Right lung (tissue), 5 donors: ENCODE results near the gene IER2. TPM values are rescaled to one million over a fixed set of nuclear protein-coding genes. Genes with fewer than 3 reads are reported as not detected.
A peak's percentile ranks its signal among the peaks of the same experiment; 100 is the strongest.

Experiments used
- DNase-seq, 2 donors: peaks; one replicate each; pipeline ENCODE4 v3.0.0-alpha.2; 2013
- polyA plus RNA-seq, 5 donors: library from polyadenylated mRNA; unstranded; fragments of 120-200 nt; gene quantifications; one replicate each; pipeline versions ENCODE4 v1.2.1 to v1.2.3, GENCODE V29; 2013; ENCODE audit warnings: inconsistent platforms in 1 of 5, low replicate concordance in 1 of 5; ENCODE audit not compliant: insufficient read length in 5 of 5, insufficient read depth in 1 of 5

The IER2 gene
- polyA plus RNA-seq, 5 donors, result 48.2 to 178 (median 131) TPM

GRCh38 chr19:13117772-13118423 lies 32.3 kb upstream of the IER2 start, which contains the start of gene NACC1:
TSS of gene NACC1 (plus strand) at chr19:13118264. CDS start at chr19:13135208, 16,944 bp downstream.
- peak; percentile 79 to 80 for DNase-seq

GRCh38 chr19:13118424-13119193 lies 31.6 kb upstream of the IER2 start:
- no peak for DNase-seq

- no peak for DNase-seq
Measured at GRCh38 chr19:13119627-13120026, 30.6 kb upstream of the IER2 start.

- no peak for DNase-seq
Measured at GRCh38 chr19:13120031-13120430, 30.2 kb upstream of the IER2 start.

GRCh38 chr19:13120817-13121216 lies 29.4 kb upstream of the IER2 start:
- no peak for DNase-seq

- DNase-seq, result no peak
Measured at GRCh38 chr19:13121551-13122274, 28.5 kb upstream of the IER2 start.

GRCh38 chr19:13122275-13122878 lies 27.8 kb upstream of the IER2 start:
- no peak for DNase-seq

- DNase-seq, result no peak
Measured at GRCh38 chr19:13122980-13123957, 26.9 kb upstream of the IER2 start.

GRCh38 chr19:13127051-13127450 lies 23.2 kb upstream of the IER2 start:
- DNase-seq, result no peak

GRCh38 chr19:13127811-13128575 lies 22.2 kb upstream of the IER2 start:
- no peak for DNase-seq

- DNase-seq, result no peak
Measured at GRCh38 chr19:13128583-13128982, 21.6 kb upstream of the IER2 start.

- no peak for DNase-seq
Measured at GRCh38 chr19:13129384-13129783, 20.8 kb upstream of the IER2 start.

GRCh38 chr19:13130886-13131490 lies 19.2 kb upstream of the IER2 start:
- no peak for DNase-seq

GRCh38 chr19:13132471-13133180 lies 17.6 kb upstream of the IER2 start:
- DNase-seq, result no peak

- DNase-seq, result no peak
Measured at GRCh38 chr19:13133241-13133870, 16.9 kb upstream of the IER2 start.

- no peak for DNase-seq
Measured at GRCh38 chr19:13134626-13135025, 15.6 kb upstream of the IER2 start.

- DNase-seq, result no peak
Measured at GRCh38 chr19:13135068-13136062, 14.8 kb upstream of the IER2 start.
